Endothelial cell of umbilical vein (primary cell): ENCODE measurements around the gene FRMD4A. TPM values are rescaled to one million over a fixed set of nuclear protein-coding genes. Genes with fewer than 3 reads are reported as not detected.

Experiments used
- BruUV-seq: library from RNA; stranded (reverse); fragments of 400-500 nt; replicated peaks from 2 replicates; lab custom pipeline; 2021; lab: Mats Ljungman, UMichigan
- CTCF ChIA-PET: fragments of 300-600, 350-600 bp; sonication (Branson Sonifier 250); formaldehyde crosslinking; loops from one replicate; lab custom pipeline; 2021; ENCODE audit warnings: antibody characterized with exemption, inconsistent platforms; lab: Charles Lee
- POLR2A ChIA-PET: fragments of 300-600, 350-600 bp; sonication (Branson Sonifier 250); formaldehyde crosslinking; loops from one replicate; lab custom pipeline; 2021; ENCODE audit warnings: antibody characterized with exemption, inconsistent platforms; lab: Charles Lee
- DNase-seq: peaks from one replicate; pipeline ENCODE4 v3.0.0-alpha.2; 2011; ENCODE audit warnings: low read depth, low spot score
- FAIRE-seq: peaks from 2 replicates; lab custom pipeline; 2011; peaks lifted over from hg19 to GRCh38; lab: Jason Lieb, UNC
- H2AFZ ChIP-seq: 2 replicates; pipeline ENCODE4 v1.6.0; 2012; ENCODE audit warnings: low read depth, low read length, control low read depth, inconsistent platforms
- H3K27ac ChIP-seq: 2 replicates; pipeline ENCODE4 v1.5.1; 2011; ENCODE audit warnings: low read depth, mild to moderate bottlenecking, control low read depth, low read length, moderate library complexity; ENCODE audit not compliant: insufficient read depth
- H3K27me3 ChIP-seq, 2 experiments: 2 replicates each; pipeline versions ENCODE4 v1.6.0 to v1.6.1; 2011; ENCODE audit warnings: low read length in 2 of 2, mixed read lengths in 1 of 2; ENCODE audit not compliant: control insufficient read depth in 2 of 2, insufficient read depth in 2 of 2
- H3K36me3 ChIP-seq, 2 experiments: 2 replicates in 1 of 2; 3 replicates in 1 of 2; pipeline ENCODE4 v1.5.1; 2011; ENCODE audit warnings: low read length in 2 of 2, mild to moderate bottlenecking in 1 of 2, moderate library complexity in 1 of 2; ENCODE audit not compliant: control insufficient read depth in 2 of 2, insufficient read depth in 2 of 2; ENCODE audit errors: extremely low read depth in 1 of 2
- H3K4me1 ChIP-seq: 3 replicates; pipeline ENCODE4 v1.5.1; 2011; ENCODE audit warnings: mild to moderate bottlenecking, low read length; ENCODE audit not compliant: control insufficient read depth, insufficient read depth; ENCODE audit errors: extremely low read depth
- H3K4me2 ChIP-seq: 2 replicates; pipeline ENCODE4 v1.6.1; 2011; ENCODE audit warnings: low read length, control low read depth, mixed read lengths; ENCODE audit not compliant: insufficient read depth
- H3K4me3 ChIP-seq, 3 experiments: fragments of 200-600 bp in 1 of 3; sonication (generic), shearing (Covaris generic) in 1 of 3; replicated peaks in 1 of 3; 2 replicates each; pipeline ENCODE4 v1.5.1; 2011 to 2016; ENCODE audit warnings: control low read depth in 3 of 3, low read length in 3 of 3, mild to moderate bottlenecking in 2 of 3, inconsistent platforms in 1 of 3, low read depth in 1 of 3, moderate library complexity in 1 of 3; ENCODE audit not compliant: insufficient read depth in 1 of 3
- H3K79me2 ChIP-seq: 2 replicates; pipeline ENCODE4 v1.6.0; 2012; ENCODE audit warnings: low read length, inconsistent platforms; ENCODE audit not compliant: control insufficient read depth, insufficient read depth
- H3K9ac ChIP-seq: replicated peaks from 2 replicates; pipeline ENCODE3; 2011; ENCODE audit warnings: low read length, control low read depth; ENCODE audit not compliant: insufficient read depth; ENCODE audit errors: extremely low read depth
- H3K9me1 ChIP-seq: replicated peaks from 3 replicates; pipeline ENCODE4 v1.6.0; 2011; ENCODE audit warnings: mild to moderate bottlenecking, low read length; ENCODE audit not compliant: control insufficient read depth, insufficient read depth; ENCODE audit errors: extremely low read depth
- H3K9me3 ChIP-seq: replicated peaks from 2 replicates; pipeline ENCODE4 v1.5.1; 2012; ENCODE audit warnings: low read length, inconsistent platforms; ENCODE audit not compliant: control insufficient read depth, insufficient read depth
- H4K20me1 ChIP-seq: replicated peaks from 2 replicates; pipeline ENCODE3; 2011; ENCODE audit warnings: mild to moderate bottlenecking, low read length; ENCODE audit not compliant: control insufficient read depth, insufficient read depth; ENCODE audit errors: extremely low read depth
- CTCF ChIP-seq, 2 donors: IDR thresholded peaks; 1 replicate in 1 of 2; 2 replicates in 1 of 2; pipeline ENCODE4 v1.5.1; 2011; ENCODE audit warnings: low read length in 2 of 2, mild to moderate bottlenecking in 2 of 2, moderate library complexity in 2 of 2, control low read depth in 1 of 2, inconsistent platforms in 1 of 2, low read depth in 1 of 2; ENCODE audit not compliant: insufficient read depth in 1 of 2; ENCODE audit errors: extremely low read depth in 1 of 2
- EZH2 ChIP-seq: IDR thresholded peaks from 2 replicates; pipeline ENCODE4 v1.6.1; 2012; ENCODE audit warnings: borderline replicate concordance, low read depth, mild to moderate bottlenecking, moderate library complexity, low read length, inconsistent platforms; ENCODE audit not compliant: severe bottlenecking
- FOS ChIP-seq: IDR thresholded peaks from 2 replicates; pipeline ENCODE4 v1.6.1; 2011; ENCODE audit warnings: mild to moderate bottlenecking, low read length, moderate library complexity, borderline replicate concordance; ENCODE audit not compliant: insufficient read depth
- GATA2 ChIP-seq: IDR thresholded peaks from 2 replicates; pipeline ENCODE4 v1.7.0; 2011; ENCODE audit warnings: low read depth, mild to moderate bottlenecking, moderate library complexity, mixed read lengths, low read length; ENCODE audit not compliant: insufficient read length, insufficient read depth
- JUN ChIP-seq: IDR thresholded peaks from 2 replicates; pipeline ENCODE4 v1.6.1; 2011; ENCODE audit warnings: borderline replicate concordance, low read depth; ENCODE audit not compliant: insufficient read length, insufficient read depth
- MAX ChIP-seq: IDR thresholded peaks from 2 replicates; pipeline ENCODE4 v1.6.1; 2011; ENCODE audit not compliant: insufficient read depth, insufficient read length
- MYC ChIP-seq: IDR thresholded peaks from one replicate; pipeline ENCODE4 v1.6.1; 2011; ENCODE audit warnings: mild to moderate bottlenecking, low read depth, low read length
- POLR2A ChIP-seq: IDR thresholded peaks from 2 replicates; pipeline ENCODE4 v1.6.1; 2012; ENCODE audit warnings: low read depth, mild to moderate bottlenecking, control low read depth, low read length
- POLR2AphosphoS5 ChIP-seq: IDR thresholded peaks from 2 replicates; pipeline ENCODE4 v1.6.1; 2012; ENCODE audit warnings: low read depth, mild to moderate bottlenecking, control low read depth, low read length, moderate library complexity; ENCODE audit not compliant: insufficient read depth
- dilution Hi-C: fragments of 300-500 bp; cut with MboI; formaldehyde crosslinking; loops from one replicate; pipeline ENCODE4 v1.15.0; 2019; ENCODE audit warnings: low sequenced_read_pairs; ENCODE audit not compliant: extremely low pct_ligation_motif_present
- intact Hi-C: fragments of 100-400 bp; cut with micrococcal nuclease; formaldehyde crosslinking; loops from one replicate; pipeline ENCODE4 v1.10.0; 2022
- polyA plus RNA-seq, 4 experiments: library from polyadenylated mRNA; depleted of rRNA in 3 of 4; stranded (reverse) in 3 of 4; unstranded in 1 of 4; fragments of >200 nt; gene quantifications; 2 replicates each; pipeline versions ENCODE4 v1.2.1 to v1.2.3, GENCODE V29; 2011 to 2012; ENCODE audit warnings: missing spikeins in 1 of 4
- total RNA-seq: library from RNA; stranded (reverse); gene quantifications from 2 replicates; pipeline ENCODE4 v1.2.3, GENCODE V29; 2021

FRMD4A gene
- total and polyA plus RNA-seq, 2 donors (not counting 3 experiments of a cell fraction or from before 2014, with no cell fraction given), result 123 to 148 TPM

- Histone ChIP-seq H2AFZ (no peak overlapping the region), H3K9me3 (no peaks in the 10 kb centered on the region), H3K27me3 (peaks cover 9 to 26% of the 10 kb centered on the region in 2 experiments), H3K4me3 (no peak overlapping the region), H3K79me2 (no peaks in the 10 kb centered on the region), H4K20me1 (no peaks in the 10 kb centered on the region), H3K27ac (no peak overlapping the region), H3K9me1 (no peaks in the 10 kb centered on the region), H3K4me1 (no peaks in the 10 kb centered on the region), H3K36me3 (no peaks in the 10 kb centered on the region), H3K9ac (no peak overlapping the region), H3K4me2 (no peak overlapping the region)
- intact Hi-C loops, result no loop called here
- CTCF ChIA-PET, result interaction anchor here (0.6 kb wide), 1 partner anchor 80 kb away, joined by 3 read pairs; no protein-coding TSS in a partner anchor
- POLR2A ChIA-PET, result no interaction called here
- BruUV-seq, result no TSS peak
- DNase-seq (no peak), FAIRE-seq (no peak)
- dilution Hi-C loops, result no loop called here
- TF ChIP-seq POLR2A (no peak), CTCF (IDR thresholded peaks at IDR 0.05; ENCODE audit: extremely low read depth in 1 of 2, insufficient read depth in 1 of 2, low read depth in 1 of 2, low read length in 2 of 2) (no peak), MAX (no peak), FOS (no peak), EZH2 (no peak), JUN (no peak), GATA2 (no peak), POLR2AphosphoS5 (no peak), MYC (no peak)
These were observed 14.5 kb upstream of the FRMD4A start for GRCh38 chr10:14345262-14345661.
